Smooth muscle cell (in vitro differentiated cells): Measurements from ENCODE around the gene ZNF74. TPM values are rescaled to one million over a fixed set of nuclear protein-coding genes. Genes with fewer than 3 reads are reported as not detected.
A peak's percentile ranks its signal among the peaks of the same experiment; 100 is the strongest.
"Not testable (repeated sequence)": the region's sequence is repeated elsewhere in the genome, so short reads cannot be mapped to it uniquely, and the experiment has no call there.

Source experiments
- DNase-seq: peaks from one replicate; lab custom pipeline; 2025; ENCODE audit not compliant: unreplicated experiment; lab: John Stamatoyannopoulos, UW
- H2AFZ ChIP-seq: fragments of 200-600 bp; sonication (generic); 2 replicates; pipeline ENCODE4 v1.6.0; 2016; ENCODE audit warnings: antibody characterized with exemption, low read depth, mild to moderate bottlenecking
- H3F3A ChIP-seq: fragments of 200-600 bp; sonication (generic); 2 replicates; pipeline ENCODE4 v1.6.0; 2017; ENCODE audit warnings: antibody characterized with exemption, low read depth
- H3K27ac ChIP-seq: fragments of 200-600 bp; sonication (generic); 2 replicates; pipeline ENCODE4 v1.5.1; 2016; ENCODE audit warnings: low read depth, mild to moderate bottlenecking
- H3K27me3 ChIP-seq: fragments of 200-600 bp; sonication (generic); 2 replicates; pipeline ENCODE4 v1.6.1; 2016; ENCODE audit warnings: low read depth, mild to moderate bottlenecking
- H3K36me3 ChIP-seq: fragments of 200-600 bp; sonication (generic); 2 replicates; pipeline ENCODE4 v1.5.1; 2016; ENCODE audit warnings: low read depth
- H3K4me1 ChIP-seq: fragments of 200-600 bp; sonication (generic); 2 replicates; pipeline ENCODE4 v1.5.1; 2016; ENCODE audit warnings: low read depth
- H3K4me2 ChIP-seq: fragments of 200-600 bp; sonication (generic); 2 replicates; pipeline ENCODE4 v1.6.0; 2016; ENCODE audit warnings: mild to moderate bottlenecking
- H3K4me3 ChIP-seq: fragments of 200-600 bp; sonication (generic); 2 replicates; pipeline ENCODE4 v1.5.1; 2016; ENCODE audit warnings: mild to moderate bottlenecking
- H3K79me2 ChIP-seq: fragments of 200-600 bp; sonication (generic); 2 replicates; pipeline ENCODE4 v1.6.0; 2016; ENCODE audit warnings: low read depth, mild to moderate bottlenecking
- H3K9ac ChIP-seq: fragments of 200-600 bp; sonication (generic); 2 replicates; pipeline ENCODE4 v1.6.0; 2016; ENCODE audit warnings: low read depth
- H3K9me3 ChIP-seq: fragments of 200-600 bp; sonication (generic); replicated peaks from 2 replicates; pipeline ENCODE4 v1.5.1; 2016; ENCODE audit warnings: low read depth
- H4K20me1 ChIP-seq: fragments of 200-600 bp; sonication (generic); 2 replicates; pipeline ENCODE4 v1.6.0; 2016; ENCODE audit warnings: low read depth
- WGBS: methylation state at CpG from one replicate; pipeline ENCODE4 v1.1.7; 2016; ENCODE audit warnings: low lambda C conversion rate; 5-methylcytosine and 5-hydroxymethylcytosine counted together
- polyA plus RNA-seq: library from polyadenylated mRNA; unstranded; fragments of >200 nt; fragmentation: Nextera tagmentation; extraction: Ambion mirVana; gene quantifications from 2 replicates; pipeline ENCODE4 v1.2.1, GENCODE V29; 2016
- total RNA-seq: library from RNA; depleted of rRNA; stranded (reverse); fragments of >200 nt; gene quantifications from 2 replicates; pipeline ENCODE4 v1.2.3, GENCODE V29; 2014
- TF ChIP-seq, protein P1 (sequence below): fragments of 200-600 bp; sonication (generic); IDR thresholded peaks from 2 replicates; pipeline ENCODE4 v1.5.1; 2017; ENCODE audit warnings: borderline replicate concordance, mild to moderate bottlenecking, antibody characterized with exemption; ENCODE audit not compliant: insufficient read depth, poor library complexity, severe bottlenecking

Gene ZNF74
- total RNA-seq (11.8 and 12.5 TPM in 2 replicates), polyA plus RNA-seq (12.1 and 14.3 TPM in 2 replicates)

GRCh38 chr22:20393705-20394476, at the start of gene ZNF74:
Gene ZNF74, plus strand, starts transcription at chr22:20394151. Its CDS starts 478 bp downstream, at chr22:20394629.
- WGBS: 7% methylated on average over 54 of the region's 71 CpGs
- Histone ChIP-seq H4K20me1 (peaks cover 22% of the 10 kb centered on the region), H3K9me3 (no peaks in the 10 kb centered on the region), H3F3A (peaks cover 4% of the 10 kb centered on the region), H3K27me3 (no peaks in the 10 kb centered on the region), H3K4me3 (peak within 1 kb of the TSS; percentile 78), H3K27ac (no peak within 1 kb of the TSS), H3K4me1 (peaks cover 17% of the 10 kb centered on the region), H3K4me2 (peak within 1 kb of the TSS; percentile 93), H3K79me2 (peaks cover 35% of the 10 kb centered on the region), H3K36me3 (no peaks in the 10 kb centered on the region), H2AFZ (peak within 1 kb of the TSS; percentile 99), H3K9ac (peak within 1 kb of the TSS; percentile 73)
- peak; percentile 56 for DNase-seq
- TF ChIP-seq, protein P1, sequence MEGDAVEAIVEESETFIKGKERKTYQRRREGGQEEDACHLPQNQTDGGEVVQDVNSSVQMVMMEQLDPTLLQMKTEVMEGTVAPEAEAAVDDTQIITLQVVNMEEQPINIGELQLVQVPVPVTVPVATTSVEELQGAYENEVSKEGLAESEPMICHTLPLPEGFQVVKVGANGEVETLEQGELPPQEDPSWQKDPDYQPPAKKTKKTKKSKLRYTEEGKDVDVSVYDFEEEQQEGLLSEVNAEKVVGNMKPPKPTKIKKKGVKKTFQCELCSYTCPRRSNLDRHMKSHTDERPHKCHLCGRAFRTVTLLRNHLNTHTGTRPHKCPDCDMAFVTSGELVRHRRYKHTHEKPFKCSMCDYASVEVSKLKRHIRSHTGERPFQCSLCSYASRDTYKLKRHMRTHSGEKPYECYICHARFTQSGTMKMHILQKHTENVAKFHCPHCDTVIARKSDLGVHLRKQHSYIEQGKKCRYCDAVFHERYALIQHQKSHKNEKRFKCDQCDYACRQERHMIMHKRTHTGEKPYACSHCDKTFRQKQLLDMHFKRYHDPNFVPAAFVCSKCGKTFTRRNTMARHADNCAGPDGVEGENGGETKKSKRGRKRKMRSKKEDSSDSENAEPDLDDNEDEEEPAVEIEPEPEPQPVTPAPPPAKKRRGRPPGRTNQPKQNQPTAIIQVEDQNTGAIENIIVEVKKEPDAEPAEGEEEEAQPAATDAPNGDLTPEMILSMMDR: no peak

GRCh38 chr22:20346553-20346952, 47.4 kb upstream of the ZNF74 start:
- 85% methylated on average over 4 of the region's 7 CpGs for WGBS
- not testable (repeated sequence) for H2AFZ ChIP-seq, H3K9me3 ChIP-seq, H4K20me1 ChIP-seq, H3K4me3 ChIP-seq, H3K4me1 ChIP-seq, H3K27ac ChIP-seq, DNase-seq, H3K9ac ChIP-seq, H3K36me3 ChIP-seq, H3K4me2 ChIP-seq, H3F3A ChIP-seq, H3K79me2 ChIP-seq, H3K27me3 ChIP-seq

GRCh38 chr22:20352536-20352935, 41.4 kb upstream of the ZNF74 start:
- not testable (repeated sequence) for H3K9me3 ChIP-seq, H3K4me2 ChIP-seq, H3K4me1 ChIP-seq, H3K4me3 ChIP-seq, H3K36me3 ChIP-seq, H3K27me3 ChIP-seq, DNase-seq, H3K27ac ChIP-seq, H3K9ac ChIP-seq, H3K79me2 ChIP-seq, H2AFZ ChIP-seq, H3F3A ChIP-seq, H4K20me1 ChIP-seq
- WGBS: 81% methylated on average over 6 of the region's 6 CpGs

GRCh38 chr22:20354238-20354975, 39.5 kb upstream of the ZNF74 start:
- TF ChIP-seq, protein P1: no peak
- Histone ChIP-seq H3K27me3 (no peaks in the 10 kb centered on the region), H3F3A (no peaks in the 10 kb centered on the region), H3K79me2 (no peaks in the 10 kb centered on the region), H4K20me1 (no peaks in the 10 kb centered on the region), H3K4me2 (no peak overlapping the region), H3K4me1 (no peaks in the 10 kb centered on the region), H3K9ac (no peak overlapping the region), H2AFZ (no peak overlapping the region), H3K4me3 (no peak overlapping the region), H3K9me3 (no peaks in the 10 kb centered on the region), H3K27ac (no peak overlapping the region), H3K36me3 (no peaks in the 10 kb centered on the region)
- no peak for DNase-seq
- WGBS: 96% methylated on average over 64 of the region's 81 CpGs

DNA sequence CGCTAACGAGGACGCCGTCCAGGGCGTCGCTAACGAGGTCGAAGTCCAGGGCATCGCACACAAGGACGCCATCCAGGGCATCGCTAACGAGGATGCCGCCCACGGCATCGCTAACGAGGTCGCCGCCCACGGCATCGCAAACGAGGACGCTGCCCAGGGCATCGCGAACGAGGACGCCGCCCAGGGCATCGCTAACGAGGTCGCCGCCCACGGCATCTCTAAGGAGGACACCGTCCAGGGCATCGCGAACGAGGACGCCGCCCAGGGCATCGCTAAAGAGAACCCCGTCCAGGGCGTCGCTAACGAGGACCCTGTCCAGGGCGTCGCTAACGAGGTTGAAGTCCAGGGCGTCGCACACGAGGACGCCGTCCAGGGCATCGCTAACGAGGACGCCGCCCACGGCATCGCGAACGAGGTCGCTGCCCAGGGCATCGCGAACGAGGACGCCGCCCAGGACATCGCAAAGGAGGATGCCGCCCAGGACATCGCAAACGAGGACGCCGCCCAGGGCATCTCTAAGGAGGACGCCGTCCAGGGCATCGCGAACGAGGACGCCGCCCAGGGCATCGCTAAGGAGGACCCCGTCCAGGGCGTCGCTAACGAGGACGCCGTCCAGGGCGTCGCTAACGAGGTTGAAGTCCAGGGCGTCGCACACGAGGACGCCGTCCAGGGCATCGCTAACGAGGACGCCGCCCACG, 37.9 kb upstream of the ZNF74 start:
- H3K4me3 ChIP-seq, H2AFZ ChIP-seq, H3K27ac ChIP-seq, H3K9me3 ChIP-seq, H4K20me1 ChIP-seq, DNase-seq, H3K4me1 ChIP-seq, H3F3A ChIP-seq, H3K36me3 ChIP-seq, H3K27me3 ChIP-seq, H3K4me2 ChIP-seq, H3K79me2 ChIP-seq, H3K9ac ChIP-seq: not testable (repeated sequence)
- 98% methylated on average over 93 of the region's 98 CpGs for WGBS

DNA sequence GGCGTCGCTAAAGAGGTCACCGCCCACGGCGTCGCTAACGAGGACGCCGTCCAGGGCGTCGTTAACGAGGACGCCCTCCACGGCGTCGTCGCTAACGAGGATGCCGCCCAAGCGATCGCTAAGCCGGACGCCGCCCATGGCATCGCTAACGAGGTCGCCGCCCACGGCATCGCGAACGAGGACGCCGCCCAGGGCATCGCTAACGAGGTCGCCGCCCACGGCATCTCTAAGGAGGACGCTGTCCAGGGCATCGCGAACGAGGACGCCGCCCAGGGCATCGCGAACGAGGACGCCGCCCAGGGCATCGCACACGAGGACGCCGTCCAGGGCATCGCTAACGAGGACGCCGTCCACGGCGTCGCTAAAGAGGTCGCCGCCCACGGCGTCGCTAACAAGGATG, 37.0 kb upstream of the ZNF74 start:
- WGBS: 94% methylated on average over 36 of the region's 66 CpGs
- H3K9ac ChIP-seq, H3K79me2 ChIP-seq, DNase-seq, H3K4me1 ChIP-seq, H2AFZ ChIP-seq, H4K20me1 ChIP-seq, H3F3A ChIP-seq, H3K27me3 ChIP-seq, H3K4me3 ChIP-seq, H3K36me3 ChIP-seq, H3K27ac ChIP-seq, H3K9me3 ChIP-seq, H3K4me2 ChIP-seq: not testable (repeated sequence)
